ENCODE results near the gene NTNG1.

DNA sequence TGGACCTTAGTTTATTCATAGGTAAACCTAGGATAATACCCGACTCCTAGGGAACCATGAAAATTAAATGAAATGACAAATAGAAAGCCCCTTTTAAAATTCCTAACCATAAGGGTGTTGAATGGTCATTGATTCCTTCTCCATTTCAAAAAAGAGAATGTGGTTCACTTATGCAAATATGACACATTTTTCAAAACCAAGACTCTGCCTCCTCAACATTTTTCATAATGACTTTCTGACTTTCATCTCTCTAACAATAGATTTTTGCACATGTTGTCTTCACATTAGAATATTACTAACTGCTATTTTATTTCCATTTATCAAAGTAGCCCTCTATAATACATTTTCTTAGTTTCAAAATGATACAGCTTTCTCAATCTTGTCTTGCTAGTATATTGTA lies 169.1 kb downstream of the NTNG1 start:
- TF ChIP-seq POLR2AphosphoS5 (IDR thresholded peaks at IDR 0.05), result no peak
- TF ChIP-seq, protein P1, sequence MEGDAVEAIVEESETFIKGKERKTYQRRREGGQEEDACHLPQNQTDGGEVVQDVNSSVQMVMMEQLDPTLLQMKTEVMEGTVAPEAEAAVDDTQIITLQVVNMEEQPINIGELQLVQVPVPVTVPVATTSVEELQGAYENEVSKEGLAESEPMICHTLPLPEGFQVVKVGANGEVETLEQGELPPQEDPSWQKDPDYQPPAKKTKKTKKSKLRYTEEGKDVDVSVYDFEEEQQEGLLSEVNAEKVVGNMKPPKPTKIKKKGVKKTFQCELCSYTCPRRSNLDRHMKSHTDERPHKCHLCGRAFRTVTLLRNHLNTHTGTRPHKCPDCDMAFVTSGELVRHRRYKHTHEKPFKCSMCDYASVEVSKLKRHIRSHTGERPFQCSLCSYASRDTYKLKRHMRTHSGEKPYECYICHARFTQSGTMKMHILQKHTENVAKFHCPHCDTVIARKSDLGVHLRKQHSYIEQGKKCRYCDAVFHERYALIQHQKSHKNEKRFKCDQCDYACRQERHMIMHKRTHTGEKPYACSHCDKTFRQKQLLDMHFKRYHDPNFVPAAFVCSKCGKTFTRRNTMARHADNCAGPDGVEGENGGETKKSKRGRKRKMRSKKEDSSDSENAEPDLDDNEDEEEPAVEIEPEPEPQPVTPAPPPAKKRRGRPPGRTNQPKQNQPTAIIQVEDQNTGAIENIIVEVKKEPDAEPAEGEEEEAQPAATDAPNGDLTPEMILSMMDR (IDR thresholded peaks at IDR 0.05), result no peak
